OCI-LY3 (cell line): ENCODE data around the gene XPO6.

Experiments
- H2AFZ ChIP-seq: fragments of 200-600, 300-600 bp; shearing (Covaris generic); 2 replicates; pipeline ENCODE4 v1.6.0; 2014; ENCODE audit warnings: antibody characterized with exemption, low read depth, low read length
- H3K27ac ChIP-seq: fragments of 200-600, 300-600 bp; sonication (generic); 2 replicates; pipeline ENCODE4 v1.5.1; 2014; ENCODE audit warnings: mild to moderate bottlenecking, low read length, moderate library complexity, mixed read lengths
- H3K27me3 ChIP-seq: fragments of 200-600, 300-600 bp; sonication (generic); 2 replicates; pipeline ENCODE4 v1.6.1; 2014; ENCODE audit warnings: low read depth, low read length, mixed read lengths
- H3K36me3 ChIP-seq: fragments of 200-600, 300-600 bp; sonication (generic); replicated peaks from 2 replicates; pipeline ENCODE3; 2014; ENCODE audit warnings: low read depth, low read length, mixed read lengths
- H3K4me1 ChIP-seq: fragments of 300-600, 200-600 bp; sonication (generic); 2 replicates; pipeline ENCODE4 v1.6.1; 2014; ENCODE audit warnings: low read length, mixed read lengths
- H3K4me2 ChIP-seq: fragments of 200-600, 300-600 bp; sonication (generic); 2 replicates; pipeline ENCODE4 v1.6.1; 2014; ENCODE audit warnings: low read length, mixed read lengths
- H3K4me3 ChIP-seq: fragments of 300-600, 200-600 bp; sonication (generic); 2 replicates; pipeline ENCODE4 v1.5.1; 2014; ENCODE audit warnings: antibody characterized with exemption, mild to moderate bottlenecking, low read length, moderate library complexity
- H3K79me2 ChIP-seq: fragments of 300-600, 200-600 bp; shearing (Covaris generic); 2 replicates; pipeline ENCODE4 v1.6.1; 2014; ENCODE audit warnings: mild to moderate bottlenecking, low read length, mixed read lengths
- H3K9ac ChIP-seq: fragments of 300-600, 200-600 bp; shearing (Covaris generic); 2 replicates; pipeline ENCODE4 v1.6.0; 2014; ENCODE audit warnings: mild to moderate bottlenecking, low read length, moderate library complexity
- H3K9me3 ChIP-seq: fragments of 200-600, 300-600 bp; shearing (Covaris generic); 2 replicates; pipeline ENCODE4 v1.6.1; 2014; ENCODE audit warnings: low read length, mixed read lengths; ENCODE audit not compliant: insufficient read depth
- H4K20me1 ChIP-seq: fragments of 200-600, 300-600 bp; sonication (generic); 2 replicates; pipeline ENCODE4 v1.6.1; 2016; ENCODE audit warnings: low read length, mixed read lengths; ENCODE audit not compliant: insufficient read depth
- EZH2phosphoT487 ChIP-seq: fragments of 200-600 bp; shearing (Covaris generic); IDR thresholded peaks from 2 replicates; pipeline ENCODE4 v1.6.1; 2018; ENCODE audit warnings: antibody characterized with exemption, mixed run types, low read depth
- TF ChIP-seq, protein P1 (sequence below): fragments of 200-600, 300-600 bp; sonication (generic); IDR thresholded peaks from 2 replicates; pipeline ENCODE4 v1.5.1; 2014; ENCODE audit warnings: antibody characterized with exemption, low read length, low read depth

XPO6 gene

DNA sequence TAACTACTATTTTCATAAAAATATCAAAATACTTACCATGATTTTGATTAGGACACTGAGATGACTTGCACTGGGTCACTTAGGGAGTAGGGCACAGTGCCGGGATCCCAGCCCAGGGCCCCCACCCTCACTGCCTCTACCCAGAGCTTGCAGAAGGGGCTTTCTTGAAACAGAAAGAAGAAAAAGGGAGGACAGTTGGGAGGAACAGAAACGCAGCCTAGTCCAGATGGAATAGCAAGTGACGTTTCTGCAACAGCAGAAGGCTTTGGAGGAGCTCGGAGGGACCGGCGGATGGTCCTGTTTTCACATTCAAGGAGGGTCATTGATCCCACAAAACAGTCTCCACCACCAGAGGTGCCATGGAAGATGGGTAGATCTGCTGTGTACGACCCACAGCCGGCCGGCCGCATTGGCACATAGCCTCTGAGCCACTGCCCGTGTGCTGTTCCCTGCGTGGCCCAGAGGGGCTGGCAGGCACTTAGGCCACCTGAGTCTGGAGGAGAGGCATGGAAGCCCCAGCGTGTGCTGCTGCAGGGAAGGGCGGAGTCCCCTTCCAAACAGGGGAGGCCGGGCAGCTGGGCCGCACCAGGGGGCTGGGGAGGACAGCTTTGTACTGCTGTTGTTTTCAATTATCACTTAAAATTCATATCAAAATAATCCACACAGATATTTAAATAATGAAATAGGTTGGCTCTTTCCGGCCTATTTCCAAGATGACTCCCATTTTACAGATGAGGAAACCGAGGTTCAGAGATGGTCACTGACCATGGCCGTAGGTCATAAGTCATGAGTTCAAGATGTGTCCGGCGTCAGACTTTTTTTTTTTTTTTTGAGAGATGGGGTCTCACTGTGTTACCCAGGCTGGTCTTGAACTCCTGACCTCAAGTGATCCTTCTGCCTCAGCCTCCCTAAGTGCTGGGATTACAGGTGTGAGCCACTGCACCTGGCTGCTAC is 125.3 kb downstream of the XPO6 start:
- H3K9me3 ChIP-seq, result no peaks in the 10 kb centered on the region
- no peak overlapping the region for H2AFZ ChIP-seq
- no peaks in the 10 kb centered on the region for H3K4me1 ChIP-seq
- no peak for TF ChIP-seq EZH2phosphoT487
- TF ChIP-seq, protein P1, sequence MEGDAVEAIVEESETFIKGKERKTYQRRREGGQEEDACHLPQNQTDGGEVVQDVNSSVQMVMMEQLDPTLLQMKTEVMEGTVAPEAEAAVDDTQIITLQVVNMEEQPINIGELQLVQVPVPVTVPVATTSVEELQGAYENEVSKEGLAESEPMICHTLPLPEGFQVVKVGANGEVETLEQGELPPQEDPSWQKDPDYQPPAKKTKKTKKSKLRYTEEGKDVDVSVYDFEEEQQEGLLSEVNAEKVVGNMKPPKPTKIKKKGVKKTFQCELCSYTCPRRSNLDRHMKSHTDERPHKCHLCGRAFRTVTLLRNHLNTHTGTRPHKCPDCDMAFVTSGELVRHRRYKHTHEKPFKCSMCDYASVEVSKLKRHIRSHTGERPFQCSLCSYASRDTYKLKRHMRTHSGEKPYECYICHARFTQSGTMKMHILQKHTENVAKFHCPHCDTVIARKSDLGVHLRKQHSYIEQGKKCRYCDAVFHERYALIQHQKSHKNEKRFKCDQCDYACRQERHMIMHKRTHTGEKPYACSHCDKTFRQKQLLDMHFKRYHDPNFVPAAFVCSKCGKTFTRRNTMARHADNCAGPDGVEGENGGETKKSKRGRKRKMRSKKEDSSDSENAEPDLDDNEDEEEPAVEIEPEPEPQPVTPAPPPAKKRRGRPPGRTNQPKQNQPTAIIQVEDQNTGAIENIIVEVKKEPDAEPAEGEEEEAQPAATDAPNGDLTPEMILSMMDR, result no peak
- H3K9ac ChIP-seq, result no peak overlapping the region
- H3K27me3 ChIP-seq, result no peaks in the 10 kb centered on the region
- H3K36me3 ChIP-seq, result peaks cover 5% of the 10 kb centered on the region
- no peak overlapping the region for H3K27ac ChIP-seq
- peaks cover 3% of the 10 kb centered on the region; the same call in 1 of the 2 replicates for H4K20me1 ChIP-seq
- H3K79me2 ChIP-seq, result no peaks in the 10 kb centered on the region
- H3K4me2 ChIP-seq, result no peak overlapping the region
- H3K4me3 ChIP-seq, result no peak overlapping the region

- no peak for TF ChIP-seq EZH2phosphoT487
- TF ChIP-seq, protein P1, result no peak
- Histone ChIP-seq H3K4me1 (no peaks in the 10 kb centered on the region), H3K79me2 (no peaks in the 10 kb centered on the region)
Measured at GRCh38 chr16:28085389-28086171, 126.2 kb downstream of the XPO6 start.

DNA sequence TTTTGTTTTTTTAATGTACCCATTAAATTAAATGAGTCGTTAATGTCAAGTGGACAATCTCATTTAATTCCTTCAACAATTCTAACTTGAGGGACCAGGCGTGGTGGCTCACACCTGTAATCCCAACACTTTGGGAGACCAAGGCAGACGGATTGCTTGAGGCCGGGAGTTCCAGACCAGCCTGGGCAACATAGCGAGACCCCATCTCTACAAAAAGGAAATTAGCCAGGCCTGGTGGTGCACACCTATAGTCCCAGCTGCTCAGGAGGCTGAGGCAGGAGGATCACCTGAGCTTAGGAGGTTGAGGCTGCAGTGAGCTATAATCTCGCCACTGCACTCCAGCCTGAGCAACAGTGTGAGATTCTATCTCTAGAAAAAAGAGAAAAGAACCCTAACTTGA is 127.6 kb downstream of the XPO6 start:
- H3K4me1 ChIP-seq, result no peaks in the 10 kb centered on the region
- H3K36me3 ChIP-seq, result no peaks in the 10 kb centered on the region
- H3K4me3 ChIP-seq, result no peak overlapping the region
- TF ChIP-seq, protein P1, result no peak
- TF ChIP-seq EZH2phosphoT487, result no peak
- H3K79me2 ChIP-seq, result no peaks in the 10 kb centered on the region
- no peak overlapping the region for H3K9ac ChIP-seq
- H3K9me3 ChIP-seq, result no peaks in the 10 kb centered on the region
- H3K4me2 ChIP-seq, result no peak overlapping the region
- peaks cover 3% of the 10 kb centered on the region; the same call in 1 of the 2 replicates for H4K20me1 ChIP-seq
- H2AFZ ChIP-seq, result no peak overlapping the region
- H3K27me3 ChIP-seq, result no peaks in the 10 kb centered on the region
- H3K27ac ChIP-seq, result no peak overlapping the region

More at GRCh38 chr16:28085389-28086171, 126.2 kb downstream of the XPO6 start:
- no peak overlapping the region for H3K27ac ChIP-seq
- no peaks in the 10 kb centered on the region for H3K27me3 ChIP-seq
- H3K9me3 ChIP-seq, result no peaks in the 10 kb centered on the region
- H4K20me1 ChIP-seq, result peaks cover 3% of the 10 kb centered on the region; the same call in 1 of the 2 replicates
- no peaks in the 10 kb centered on the region for H3K36me3 ChIP-seq
- no peak overlapping the region for H3K9ac ChIP-seq
- H3K4me2 ChIP-seq, result no peak overlapping the region
- no peak overlapping the region for H3K4me3 ChIP-seq
- H2AFZ ChIP-seq, result no peak overlapping the region

DNA sequence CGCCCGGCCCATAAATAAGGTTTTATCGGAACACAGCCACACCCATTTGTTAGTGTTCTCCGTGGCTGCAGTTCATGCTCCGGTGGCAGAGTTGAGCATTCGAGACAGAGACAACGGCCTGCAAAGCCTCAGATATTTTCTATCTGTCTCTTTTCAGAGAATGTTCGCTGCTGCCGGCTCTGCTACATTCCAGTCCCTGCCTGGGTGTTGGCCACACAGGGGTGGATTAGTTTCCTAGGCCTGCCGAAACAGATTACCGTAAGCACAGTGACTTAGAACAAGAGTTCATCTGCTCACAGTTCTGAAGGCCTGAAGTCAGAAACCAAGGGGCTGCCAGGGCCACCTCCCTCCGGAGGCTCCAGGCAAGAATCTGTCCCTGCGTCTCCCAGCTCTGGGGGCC is 129.1 kb downstream of the XPO6 start:
- Histone ChIP-seq H3K36me3 (no peaks in the 10 kb centered on the region), H3K27ac (no peak overlapping the region), H3K4me2 (no peak overlapping the region), H3K4me3 (no peak overlapping the region), H3K4me1 (no peaks in the 10 kb centered on the region), H3K27me3 (no peaks in the 10 kb centered on the region), H4K20me1 (no peaks in the 10 kb centered on the region), H3K9me3 (no peaks in the 10 kb centered on the region), H2AFZ (no peak overlapping the region), H3K9ac (no peak overlapping the region), H3K79me2 (no peaks in the 10 kb centered on the region)
- TF ChIP-seq EZH2phosphoT487, result no peak
- TF ChIP-seq, protein P1, result no peak
